Measurements from ENCODE around the gene SCAF11.

DNA sequence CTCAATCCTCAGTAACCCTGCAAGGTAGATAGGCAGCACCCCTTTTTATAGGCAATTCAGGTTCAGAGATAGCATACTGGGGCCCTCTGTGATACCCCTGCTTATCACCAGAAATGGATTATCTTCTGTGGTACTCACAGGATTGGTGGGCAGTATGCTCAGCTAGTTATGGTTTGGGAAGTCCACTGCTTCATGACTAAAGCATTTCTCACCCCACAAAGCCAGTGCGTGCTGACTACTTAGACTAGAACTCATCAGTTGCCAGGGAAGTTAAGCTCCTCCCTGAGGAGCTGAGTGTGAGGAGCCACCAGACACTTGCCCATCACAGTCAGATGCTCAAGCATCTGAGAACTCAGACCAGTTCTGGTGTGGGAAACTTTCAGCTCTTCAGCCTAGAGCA, 76.3 kb downstream of the SCAF11 start:
- TF ChIP-seq TAF1 (IDR thresholded peaks at IDR 0.05; ENCODE audit: borderline replicate concordance, insufficient read depth, low read length) (no peak), POLR2AphosphoS5 (IDR thresholded peaks at IDR 0.05; ENCODE audit: low read depth, low read length) (no peak), REST (IDR thresholded peaks at IDR 0.05; ENCODE audit: insufficient read depth in 1 of 2, low read depth in 2 of 2, low read length in 2 of 2) (no peak), SIN3A (IDR thresholded peaks at IDR 0.05; ENCODE audit: borderline replicate concordance, insufficient read depth, low read length) (no peak)
